ENCODE results near the gene APOB.

DNA sequence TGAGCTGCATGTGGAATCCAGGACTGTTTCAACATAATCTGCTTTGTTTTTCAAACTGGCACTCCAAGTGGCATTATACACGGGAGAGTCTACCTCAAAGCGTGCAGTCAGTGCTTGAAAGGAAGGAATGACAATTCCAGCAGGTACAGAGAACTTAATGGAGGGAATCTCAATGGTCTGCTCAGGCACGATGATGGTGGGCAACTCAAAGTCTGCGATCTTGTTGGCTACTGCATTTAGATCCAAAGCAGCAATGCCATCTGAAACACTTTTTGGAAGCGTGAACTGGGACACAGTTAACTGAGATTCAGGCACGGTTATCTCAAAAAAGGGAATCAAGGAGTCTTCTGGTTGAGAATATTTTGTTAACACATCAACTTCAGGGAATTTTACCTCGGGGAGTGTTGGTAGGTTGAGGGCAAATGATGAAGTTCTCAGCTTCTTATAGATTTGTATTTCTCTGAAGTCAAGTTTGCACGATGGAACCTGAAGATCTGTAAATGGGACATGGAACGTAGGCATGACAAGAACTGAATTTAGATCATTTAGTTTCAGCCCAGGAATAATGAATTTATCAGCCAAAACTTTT lies 38.7 kb downstream of the APOB start:
- TF ChIP-seq TAF1 (IDR thresholded peaks at IDR 0.05; ENCODE audit: borderline replicate concordance, insufficient read depth, low read length) (no peak), SIN3A (IDR thresholded peaks at IDR 0.05; ENCODE audit: borderline replicate concordance, insufficient read depth, low read length) (no peak), FOXP2 (optimal IDR thresholded peaks at IDR 0.05; ENCODE audit: borderline replicate concordance, extremely low read depth, extremely low read length, insufficient read depth) (no peak), POLR2AphosphoS5 (IDR thresholded peaks at IDR 0.05; ENCODE audit: low read depth, low read length) (no peak)
- TF ChIP-seq, protein P1, sequence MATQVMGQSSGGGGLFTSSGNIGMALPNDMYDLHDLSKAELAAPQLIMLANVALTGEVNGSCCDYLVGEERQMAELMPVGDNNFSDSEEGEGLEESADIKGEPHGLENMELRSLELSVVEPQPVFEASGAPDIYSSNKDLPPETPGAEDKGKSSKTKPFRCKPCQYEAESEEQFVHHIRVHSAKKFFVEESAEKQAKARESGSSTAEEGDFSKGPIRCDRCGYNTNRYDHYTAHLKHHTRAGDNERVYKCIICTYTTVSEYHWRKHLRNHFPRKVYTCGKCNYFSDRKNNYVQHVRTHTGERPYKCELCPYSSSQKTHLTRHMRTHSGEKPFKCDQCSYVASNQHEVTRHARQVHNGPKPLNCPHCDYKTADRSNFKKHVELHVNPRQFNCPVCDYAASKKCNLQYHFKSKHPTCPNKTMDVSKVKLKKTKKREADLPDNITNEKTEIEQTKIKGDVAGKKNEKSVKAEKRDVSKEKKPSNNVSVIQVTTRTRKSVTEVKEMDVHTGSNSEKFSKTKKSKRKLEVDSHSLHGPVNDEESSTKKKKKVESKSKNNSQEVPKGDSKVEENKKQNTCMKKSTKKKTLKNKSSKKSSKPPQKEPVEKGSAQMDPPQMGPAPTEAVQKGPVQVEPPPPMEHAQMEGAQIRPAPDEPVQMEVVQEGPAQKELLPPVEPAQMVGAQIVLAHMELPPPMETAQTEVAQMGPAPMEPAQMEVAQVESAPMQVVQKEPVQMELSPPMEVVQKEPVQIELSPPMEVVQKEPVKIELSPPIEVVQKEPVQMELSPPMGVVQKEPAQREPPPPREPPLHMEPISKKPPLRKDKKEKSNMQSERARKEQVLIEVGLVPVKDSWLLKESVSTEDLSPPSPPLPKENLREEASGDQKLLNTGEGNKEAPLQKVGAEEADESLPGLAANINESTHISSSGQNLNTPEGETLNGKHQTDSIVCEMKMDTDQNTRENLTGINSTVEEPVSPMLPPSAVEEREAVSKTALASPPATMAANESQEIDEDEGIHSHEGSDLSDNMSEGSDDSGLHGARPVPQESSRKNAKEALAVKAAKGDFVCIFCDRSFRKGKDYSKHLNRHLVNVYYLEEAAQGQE (IDR thresholded peaks at IDR 0.05; ENCODE audit: insufficient read depth in 1 of 2, low read depth in 2 of 2, low read length in 2 of 2), result no peak
